DMS153 treated with DMSO at 0.1 percent for 48 hours (cell line): ENCODE results near the gene CIROP.

ENCODE experiments used
- DNase-seq: peaks from one replicate; lab custom pipeline; 2025; ENCODE audit not compliant: unreplicated experiment; lab: John Stamatoyannopoulos, UW

CIROP gene

DNA sequence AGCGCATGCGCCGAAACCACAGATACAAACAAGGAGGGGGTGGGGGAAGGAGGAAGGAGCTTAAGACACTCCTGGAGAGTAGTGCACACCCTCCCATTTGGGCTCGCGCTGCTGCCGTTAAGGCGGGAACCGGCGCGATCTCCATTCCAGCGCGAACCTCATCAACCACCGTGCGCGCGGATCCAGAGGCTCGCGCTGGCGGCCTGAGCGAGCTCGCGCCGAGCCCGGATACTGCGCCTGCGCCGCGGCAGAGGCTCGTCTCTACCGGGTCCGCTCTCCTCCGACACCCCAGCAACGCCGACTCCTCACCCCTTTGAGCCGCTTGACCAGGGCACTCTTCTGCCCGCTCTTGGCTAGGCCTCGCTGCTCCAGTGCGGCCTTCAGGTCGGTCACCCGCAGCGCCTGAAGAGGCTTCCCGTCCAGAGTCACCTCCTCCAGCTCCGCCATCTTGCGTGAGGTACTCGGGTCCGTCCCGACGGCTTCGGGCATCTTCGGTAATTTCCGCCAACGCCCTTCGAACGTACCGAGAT, 10.1 kb downstream of the CIROP start, which contains the start of gene ACIN1:
Gene ACIN1 (minus strand): TSS at position 471 of the 530 bp plus-strand sequence. CDS start 24 bp downstream, at position 447.
- DNase-seq: no peak

DNA sequence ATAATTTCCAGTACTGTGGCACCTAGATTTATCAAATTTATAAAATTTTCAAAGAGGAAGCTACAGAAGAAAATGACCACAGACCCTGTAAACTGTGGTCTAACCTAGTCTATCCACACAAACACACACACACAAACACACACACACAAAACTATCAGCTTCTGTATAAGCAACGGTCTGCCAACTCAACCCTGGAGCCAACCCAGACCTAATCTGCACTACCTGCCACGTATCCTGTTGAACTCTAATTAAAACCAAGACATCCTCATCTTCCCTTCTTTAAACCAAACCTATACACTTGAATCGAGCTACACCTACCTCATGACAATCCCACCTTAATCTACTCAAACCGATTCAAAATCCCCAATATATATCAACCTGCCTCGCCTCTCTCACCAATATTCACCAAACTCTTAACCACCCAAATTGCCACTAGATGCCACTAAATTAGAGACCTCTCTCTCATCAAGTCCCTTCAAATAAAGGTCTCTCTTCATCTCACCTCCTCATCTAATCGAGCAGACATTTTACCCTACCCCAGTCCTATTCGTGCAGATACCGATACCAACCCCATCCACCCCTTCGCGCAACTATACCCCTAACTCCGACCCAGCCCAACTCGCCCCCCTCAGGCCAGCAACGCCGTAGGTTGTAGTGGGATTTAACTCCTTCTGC, 10.7 kb downstream of the CIROP start:
- DNase-seq: no peak

DNA sequence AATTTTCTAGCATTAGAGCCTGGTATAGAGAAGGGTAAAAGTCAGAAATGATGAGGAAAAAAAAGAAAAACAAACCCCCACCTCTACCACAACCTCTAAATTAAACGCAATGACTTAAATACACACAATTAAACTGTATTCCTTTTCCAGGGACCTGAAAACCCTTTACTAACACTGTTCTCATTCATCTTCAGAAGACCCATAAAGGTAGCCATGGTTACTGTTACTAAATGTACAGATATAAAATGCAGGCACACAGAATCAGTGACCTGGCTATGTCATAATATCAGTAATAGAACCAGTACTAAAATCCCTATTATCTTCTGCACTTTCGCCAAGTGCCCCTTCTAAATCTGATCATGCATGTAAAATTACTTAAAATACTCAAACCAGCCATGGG, 11.3 kb downstream of the CIROP start:
- no peak for DNase-seq

- DNase-seq: no peak
These were observed 11.7 kb downstream of the CIROP start for GRCh38 chr14:23093104-23093503.

DNA sequence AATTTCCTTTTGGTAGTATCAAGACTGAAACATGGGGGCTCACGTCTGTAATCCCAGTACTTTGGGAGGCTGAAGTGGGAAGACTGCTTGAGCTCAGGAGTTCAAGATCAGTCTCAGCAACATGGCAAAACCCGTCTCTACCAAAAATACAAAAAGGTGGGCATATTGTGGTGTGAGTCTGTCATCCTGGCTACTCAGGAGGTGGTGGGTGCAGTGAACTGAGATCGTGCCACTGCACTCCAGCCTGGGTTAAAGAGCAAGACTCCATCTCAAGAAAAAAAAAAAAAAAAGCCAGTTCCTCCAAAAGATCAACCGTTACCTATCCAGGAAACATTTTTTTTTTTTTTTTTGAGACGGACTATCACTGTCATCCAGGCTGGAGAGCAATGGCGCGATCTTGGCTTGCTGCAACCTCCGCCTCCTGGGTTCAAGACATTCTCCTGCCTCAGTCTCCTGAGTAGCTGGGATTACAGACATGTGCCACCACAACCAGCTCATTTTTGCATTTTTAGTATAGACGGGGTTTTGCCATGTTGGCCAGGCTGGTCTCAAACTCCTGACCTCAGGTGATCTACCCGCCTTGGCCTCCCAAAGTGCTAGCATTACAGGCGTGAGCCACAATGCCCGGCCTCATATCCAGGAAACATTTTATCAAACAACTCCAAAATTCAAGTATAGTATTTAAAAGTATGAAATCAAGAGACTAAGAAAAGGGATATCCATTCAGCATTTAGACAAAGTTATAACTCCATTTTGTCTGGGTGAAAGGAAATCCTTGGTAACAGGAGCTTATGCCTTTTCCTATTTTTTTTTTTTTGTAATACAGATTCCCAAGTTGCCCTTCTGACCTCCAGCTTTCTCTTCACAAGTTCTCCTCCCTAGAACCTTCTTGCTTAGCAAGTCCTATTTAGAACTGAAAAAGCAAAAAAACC, 13.2 kb downstream of the CIROP start:
- no peak for DNase-seq

DNA sequence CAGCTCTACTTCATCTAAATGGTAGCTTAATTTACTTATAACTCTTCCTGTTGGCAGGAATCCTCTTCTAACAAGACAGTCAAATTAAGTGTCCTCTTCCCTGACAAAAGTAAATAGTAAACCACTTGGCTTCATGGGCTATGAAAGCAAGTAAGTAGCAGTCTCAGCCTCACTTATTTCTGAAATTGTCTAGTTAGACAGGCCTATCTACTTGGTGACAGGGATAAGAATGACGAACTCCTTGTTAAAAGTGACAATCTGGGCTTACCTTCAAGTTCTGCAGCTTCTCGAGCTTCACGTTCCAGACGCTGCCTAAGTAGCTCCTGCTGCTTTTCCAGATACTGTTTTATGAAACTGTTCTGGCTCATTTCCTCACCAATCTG, 14.5 kb downstream of the CIROP start:
- DNase-seq: no peak

- no peak for DNase-seq
These were observed 15.1 kb downstream of the CIROP start for GRCh38 chr14:23089498-23090253.

DNA sequence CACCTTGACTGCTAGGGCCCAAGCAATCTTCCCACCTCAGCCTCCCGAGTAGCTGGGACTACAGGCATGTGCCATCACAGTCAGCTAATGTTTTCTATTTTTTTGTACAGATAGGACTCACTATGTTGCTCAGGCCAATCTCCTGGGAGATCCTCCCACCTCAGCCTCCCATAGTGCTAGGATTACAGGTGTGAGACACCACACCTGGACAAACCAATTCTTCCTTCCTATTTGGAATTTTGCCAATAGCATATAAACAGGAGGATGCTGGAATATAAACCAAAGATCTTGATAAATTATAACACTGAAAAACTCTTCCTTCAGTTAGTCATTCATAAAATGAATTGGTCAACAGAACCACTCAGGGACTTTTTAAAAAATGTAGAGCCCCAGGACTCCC, 18.2 kb downstream of the CIROP start:
- DNase-seq: no peak

- no peak for DNase-seq
These were observed 19.3 kb downstream of the CIROP start for GRCh38 chr14:23085458-23085857.

DNA sequence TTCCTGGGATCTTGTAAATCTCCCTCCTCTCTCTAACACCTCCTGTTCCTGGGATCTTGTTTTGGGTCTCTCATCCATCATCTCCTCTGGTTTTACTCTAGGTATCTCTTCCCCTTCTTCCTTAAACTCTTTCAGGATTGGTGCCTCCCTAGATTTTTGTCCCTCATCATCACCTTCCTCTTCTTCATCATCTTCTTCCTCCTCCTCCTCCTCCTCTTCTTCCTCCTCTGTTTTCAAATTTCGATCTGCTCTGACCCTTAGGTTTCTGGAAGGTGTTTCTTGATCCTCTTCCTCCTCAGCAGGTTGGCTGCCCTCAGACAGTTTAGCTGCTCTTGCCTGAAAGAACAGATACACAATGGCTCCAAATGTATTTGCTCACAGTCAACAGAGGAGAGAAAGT, 24.3 kb downstream of the CIROP start:
- DNase-seq: no peak

- DNase-seq: no peak
These were observed 25.1 kb downstream of the CIROP start for GRCh38 chr14:23079716-23080115.

DNA sequence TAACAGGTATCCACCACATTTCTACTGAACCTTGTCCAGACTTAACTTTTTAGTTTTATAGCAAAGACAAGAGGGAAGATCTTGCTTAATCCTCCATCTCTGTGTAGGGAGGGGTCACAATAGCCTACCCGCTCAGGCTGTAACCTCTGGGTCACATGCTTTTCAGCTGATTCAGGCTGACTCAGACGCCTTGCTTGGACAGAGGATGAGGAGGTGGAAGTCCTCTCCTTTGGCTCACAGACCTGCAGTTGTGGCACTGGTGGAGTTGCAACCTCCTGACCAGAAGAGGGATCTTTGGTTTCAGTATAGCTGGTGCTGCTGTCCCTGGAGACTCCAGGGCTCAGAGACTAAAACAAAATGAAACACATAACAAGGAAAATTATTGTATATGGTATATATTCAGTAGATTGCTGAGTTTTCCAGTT, 26.1 kb downstream of the CIROP start:
- no peak for DNase-seq

DNA sequence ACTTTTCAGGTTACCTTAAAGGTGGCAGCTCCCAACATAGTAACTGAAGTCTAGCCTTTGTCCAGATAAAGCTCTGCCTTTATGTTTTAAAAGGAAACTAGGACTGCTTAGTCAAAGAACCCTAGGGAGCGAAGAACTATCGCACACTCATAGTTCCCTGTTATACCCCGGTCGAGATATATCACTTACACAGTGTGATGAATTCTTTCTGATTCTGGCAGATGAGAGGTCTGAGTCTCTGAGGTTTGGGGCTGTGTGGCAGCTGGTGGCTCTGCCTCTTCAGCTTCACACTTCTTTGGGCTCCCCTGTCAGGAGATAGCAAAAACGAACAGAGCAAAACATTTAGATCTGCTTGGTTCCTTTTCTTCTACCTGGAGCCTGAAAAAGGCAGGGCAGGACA, 26.8 kb downstream of the CIROP start:
- DNase-seq: no peak

- no peak for DNase-seq
These were observed 27.9 kb downstream of the CIROP start for GRCh38 chr14:23076785-23077408.

DNA sequence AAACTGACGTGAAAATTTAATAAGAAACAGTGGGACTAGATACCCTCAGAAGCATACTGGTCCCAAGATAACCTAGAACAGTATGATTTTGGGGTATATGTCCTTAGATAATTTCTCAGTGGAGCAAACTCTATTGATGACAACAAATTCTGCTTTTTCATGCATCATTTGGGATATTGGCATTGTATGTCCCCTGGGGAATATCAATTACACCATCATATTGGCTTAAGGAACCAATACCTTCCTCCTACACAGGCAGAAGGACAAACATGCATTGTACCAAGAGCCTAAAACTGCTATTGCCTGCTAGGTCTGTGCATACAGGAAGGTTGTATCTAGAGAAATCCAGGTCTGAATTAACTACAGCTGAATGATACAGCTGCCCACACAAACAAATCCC, 29.9 kb downstream of the CIROP start:
- DNase-seq: no peak

DNA sequence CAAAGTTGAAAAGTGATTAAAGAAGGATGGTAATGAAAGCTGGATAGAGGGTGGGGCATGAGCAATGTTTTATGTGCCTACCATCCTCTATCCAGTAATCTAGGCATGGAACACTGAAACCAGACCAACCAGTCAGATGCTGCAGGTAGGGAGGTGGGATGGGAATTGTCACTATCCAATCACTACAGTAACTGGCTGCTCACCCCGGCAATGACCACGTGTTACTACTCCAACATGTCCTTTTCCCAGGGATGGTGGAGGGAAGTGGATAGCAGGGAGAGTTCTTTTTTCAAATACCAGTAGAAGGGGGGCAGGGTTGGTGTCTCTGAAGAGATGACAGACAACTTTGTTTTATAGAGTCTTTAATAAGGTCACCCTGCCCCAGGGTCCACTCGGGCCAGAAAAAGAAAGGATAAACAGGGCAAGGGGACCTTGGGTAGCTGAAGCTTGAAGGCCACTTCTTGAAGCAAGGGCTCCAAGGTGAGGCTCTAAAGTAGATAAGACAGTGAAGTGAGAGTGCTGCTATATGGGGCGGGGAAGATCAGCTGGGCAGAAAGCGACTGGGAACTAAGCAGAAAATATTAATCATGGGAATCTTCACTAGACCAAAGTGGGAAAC, 32.8 kb downstream of the CIROP start:
- DNase-seq: no peak

- no peak for DNase-seq
These were observed 33.4 kb downstream of the CIROP start for GRCh38 chr14:23071244-23071920.

GRCh38 chr14:23070262-23071129, 34.3 kb downstream of the CIROP start:
- no peak for DNase-seq

DNA sequence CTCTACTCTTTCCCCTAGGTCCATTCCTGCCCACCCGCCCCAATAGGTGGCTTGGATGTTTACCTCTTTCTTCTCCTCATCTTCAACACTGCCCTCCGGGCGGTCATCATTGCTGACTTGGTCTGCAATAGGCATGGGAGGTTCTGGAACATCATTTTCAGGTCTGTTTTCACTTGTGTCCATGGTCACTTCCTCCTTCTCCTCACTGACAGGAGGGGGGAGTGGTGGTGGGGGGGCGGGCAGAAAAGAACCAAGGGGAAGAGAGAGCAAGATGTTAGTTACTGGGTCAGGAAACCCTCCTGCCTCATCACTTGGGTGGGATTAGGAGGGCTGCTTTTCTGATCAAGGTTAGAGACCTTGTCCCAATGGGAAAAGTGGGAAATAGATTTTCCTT, 35.4 kb downstream of the CIROP start:
- DNase-seq: no peak
